Gastrocnemius medialis (tissue), 4 donors: ENCODE results near the gene PARD3B.

Experiments used
- CTCF ChIP-seq, 5 experiments: fragments of 450-650 bp in 3 of 5; fragments of 200-600 bp in 2 of 5; sonication (generic) in 2 of 5; IDR thresholded peaks in 4 of 5; conservative IDR thresholded peaks in 1 of 5; 1 replicate in 4 of 5; 2 replicates in 1 of 5; pipeline ENCODE4 v1.5.1; 2016 to 2019; ENCODE audit warnings: antibody characterized with exemption in 5 of 5, mild to moderate bottlenecking in 3 of 5, moderate library complexity in 3 of 5
- POLR2A ChIP-seq, 2 donors: fragments of 450-650 bp; IDR thresholded peaks; one replicate each; pipeline ENCODE4 v1.6.1; 2017; ENCODE audit warnings: antibody characterized with exemption in 2 of 2, mild to moderate bottlenecking in 2 of 2, moderate library complexity in 2 of 2

DNA sequence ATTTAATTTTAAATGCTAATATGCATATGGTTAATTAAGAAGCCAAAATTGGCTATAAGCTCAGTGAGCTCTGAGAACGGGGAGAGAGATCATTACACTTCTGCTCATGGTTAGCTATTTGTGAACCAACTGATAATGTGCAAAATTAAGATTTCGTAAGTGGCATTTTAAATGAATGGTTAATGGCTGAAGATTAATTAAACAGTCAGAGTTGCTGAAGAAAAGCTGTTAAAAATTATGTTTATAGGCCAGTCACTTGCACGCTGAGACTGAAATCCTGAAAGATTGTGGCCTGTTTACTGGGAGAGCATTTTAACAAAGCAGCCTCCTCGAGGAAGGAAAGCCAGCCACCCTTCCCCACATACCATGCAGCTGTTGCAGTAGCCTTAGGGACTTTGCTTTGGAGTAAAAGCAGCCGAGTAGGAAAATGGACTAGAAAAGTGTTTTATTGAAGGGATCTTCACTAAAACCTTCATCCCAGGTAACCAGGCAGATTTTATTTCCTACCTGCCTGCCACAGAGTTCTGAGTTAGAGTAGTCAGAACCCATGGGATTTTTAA, 918.3 kb downstream of the PARD3B start:
- TF ChIP-seq POLR2A (IDR thresholded peaks at IDR 0.05) (no peak), CTCF (IDR thresholded peaks at IDR 0.05 in 4 of 5, conservative IDR thresholded peaks at IDR 0.05 in 1 of 5) (no peak)
